ENCODE data around the gene UNG.

UNG gene

DNA sequence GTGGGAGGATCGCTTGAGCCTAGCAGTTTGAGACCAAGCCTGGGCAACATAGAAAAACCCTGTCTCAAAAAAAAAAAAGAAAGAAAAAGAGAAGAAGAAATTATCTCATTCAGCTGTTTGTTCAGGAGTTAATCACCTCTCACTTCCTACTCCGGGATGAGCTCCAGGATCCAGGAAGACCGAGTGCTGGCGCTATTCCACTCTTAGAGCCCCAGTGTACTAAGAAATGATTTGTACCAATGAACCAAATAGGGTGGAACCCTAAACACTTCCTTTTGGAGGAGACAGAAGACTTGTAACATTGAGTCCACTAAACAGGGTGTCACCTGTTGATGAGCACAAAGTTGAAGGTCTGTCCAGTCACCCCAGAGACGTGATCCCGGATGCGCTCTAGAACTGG lies 7.7 kb upstream of the UNG start:
- DNase-seq (ENCODE audit: low read depth): no peak

DNA sequence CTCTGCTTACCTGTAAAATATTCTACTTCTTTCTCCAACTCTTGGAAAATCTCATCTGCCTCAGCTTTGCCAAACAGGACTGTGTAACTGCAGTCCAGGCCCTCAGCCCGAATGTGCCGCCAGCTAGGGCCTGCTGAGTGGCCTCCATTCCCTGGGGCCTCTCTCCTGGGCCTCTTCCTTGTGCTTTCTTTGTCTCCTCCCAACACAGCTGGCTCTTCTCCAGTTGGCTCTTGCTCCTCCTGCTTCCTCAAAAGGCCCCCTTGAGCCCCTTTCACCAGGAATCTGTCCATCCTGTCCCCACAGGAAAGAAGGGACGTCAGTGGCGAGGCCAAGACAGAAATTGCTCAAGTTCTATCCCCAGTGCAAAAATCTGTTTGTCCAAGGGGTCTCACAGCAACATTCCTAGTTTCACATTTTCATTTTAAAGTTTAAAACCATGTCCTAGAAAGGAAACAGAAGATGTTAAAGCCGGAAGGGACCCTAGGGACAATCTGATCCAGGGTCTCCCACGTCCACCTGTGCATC lies 4.8 kb upstream of the UNG start:
- DNase-seq (ENCODE audit: low read depth): no peak

- peak; percentile 87 for DNase-seq (ENCODE audit: low read depth)
Measured at GRCh38 chr12:109093022-109093918, 4.1 kb upstream of the UNG start, which contains the start of gene ALKBH2. Gene ALKBH2, minus strand, starts transcription at chr12:109093472. Its CDS starts 686 bp downstream, at chr12:109092786.

DNA sequence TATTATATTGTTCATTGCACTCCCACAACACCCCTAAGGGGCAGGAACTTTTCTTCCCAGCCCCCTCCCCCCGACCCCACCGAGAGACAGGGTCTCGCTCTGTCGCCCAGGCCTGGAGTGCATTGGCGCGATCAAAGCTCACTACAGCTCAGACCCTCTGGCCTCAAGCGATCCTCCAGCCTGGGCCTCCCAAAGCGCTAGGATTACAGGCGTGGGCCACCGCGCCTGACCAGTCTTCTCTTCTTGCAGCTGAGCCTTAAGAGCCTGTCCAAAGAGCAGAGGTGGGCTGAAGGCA lies 310 bp upstream of the UNG start:
- DNase-seq (ENCODE audit: low read depth): no peak

DNA sequence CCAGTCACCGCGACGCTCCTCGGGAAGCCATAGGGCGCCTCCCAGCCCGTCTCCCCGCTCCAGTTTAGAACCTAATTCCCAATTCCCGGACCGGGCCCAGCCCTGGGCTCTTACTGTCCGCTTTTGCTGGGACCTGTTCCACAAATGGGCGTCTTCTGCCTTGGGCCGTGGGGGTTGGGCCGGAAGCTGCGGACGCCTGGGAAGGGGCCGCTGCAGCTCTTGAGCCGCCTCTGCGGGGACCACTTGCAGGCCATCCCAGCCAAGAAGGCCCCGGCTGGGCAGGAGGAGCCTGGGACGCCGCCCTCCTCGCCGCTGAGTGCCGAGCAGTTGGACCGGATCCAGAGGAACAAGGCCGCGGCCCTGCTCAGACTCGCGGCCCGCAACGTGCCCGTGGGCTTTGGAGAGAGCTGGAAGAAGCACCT lies 797 bp downstream of the UNG start:
- DNase-seq (ENCODE audit: low read depth): peak; percentile 68

DNA sequence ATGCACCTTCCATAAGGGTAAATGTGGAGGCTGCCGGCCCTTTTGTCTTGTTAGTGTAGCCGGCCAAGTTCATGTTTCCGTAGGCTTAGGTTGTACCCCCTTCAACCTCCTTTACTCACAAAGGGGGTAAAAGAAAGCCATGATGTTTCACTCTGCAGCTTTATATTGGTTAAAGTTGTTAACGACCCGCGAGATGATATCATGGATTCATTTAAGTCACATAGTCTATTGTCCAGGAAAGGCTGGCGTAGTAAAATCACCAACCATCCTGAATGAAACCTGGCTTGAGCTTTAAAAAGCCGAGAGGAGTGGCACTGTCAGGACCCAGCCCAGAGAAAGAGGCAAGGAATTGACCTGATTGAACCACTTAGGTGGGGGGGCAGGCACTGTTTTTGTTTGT lies 1.3 kb downstream of the UNG start:
- DNase-seq (ENCODE audit: low read depth): no peak

DNA sequence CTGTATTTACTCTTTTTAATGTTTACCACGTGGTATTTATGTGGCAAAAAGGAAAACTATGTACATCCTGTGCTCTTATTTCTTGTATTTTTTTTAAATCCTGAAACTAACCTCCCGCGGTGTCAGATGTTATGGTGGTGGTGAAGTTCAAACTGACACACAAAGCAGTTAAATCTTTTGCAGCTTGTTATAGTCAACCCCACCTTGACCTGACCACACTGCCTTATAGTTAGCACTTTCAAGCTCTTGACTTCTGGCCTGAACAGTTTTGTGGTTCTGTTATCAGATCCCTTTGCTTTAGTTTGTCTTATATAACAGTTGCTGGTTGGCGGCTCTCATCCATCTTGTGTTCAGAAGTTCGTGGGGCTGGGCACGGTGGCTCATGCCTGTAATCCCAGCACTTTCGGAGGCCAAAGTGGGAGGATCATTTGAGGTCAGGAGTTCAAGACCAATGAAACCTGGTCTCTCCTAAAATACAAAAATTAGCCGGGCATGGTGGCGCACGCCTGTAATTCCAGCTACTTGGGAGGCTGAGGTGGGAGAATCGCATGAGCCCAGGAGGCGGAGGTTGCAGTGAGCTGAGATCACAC lies 2.1 kb downstream of the UNG start:
- DNase-seq (ENCODE audit: low read depth): no peak

DNA sequence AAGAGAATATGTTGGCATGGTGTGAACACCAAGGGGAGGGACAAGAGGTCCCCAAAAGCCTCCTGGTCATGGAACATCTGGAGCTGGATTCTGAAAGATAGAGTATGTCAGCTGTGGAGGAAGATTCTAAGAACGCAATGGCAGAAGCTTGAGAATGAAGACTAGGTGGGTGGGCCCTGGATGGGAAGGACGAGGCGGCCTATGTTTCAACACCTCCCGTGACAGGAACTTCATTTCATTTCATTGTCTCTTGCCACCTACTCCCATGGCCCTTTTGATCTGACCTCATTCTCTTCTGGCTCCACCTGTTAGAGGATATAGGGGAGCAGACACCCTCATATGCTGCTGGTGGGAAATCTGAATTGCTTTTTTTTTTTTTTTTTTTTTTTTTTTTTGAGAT lies 3.3 kb downstream of the UNG start:
- no peak for DNase-seq (ENCODE audit: low read depth)

- no peak for DNase-seq (ENCODE audit: low read depth)
Measured at GRCh38 chr12:109102491-109102890, 5.1 kb downstream of the UNG start.

DNA sequence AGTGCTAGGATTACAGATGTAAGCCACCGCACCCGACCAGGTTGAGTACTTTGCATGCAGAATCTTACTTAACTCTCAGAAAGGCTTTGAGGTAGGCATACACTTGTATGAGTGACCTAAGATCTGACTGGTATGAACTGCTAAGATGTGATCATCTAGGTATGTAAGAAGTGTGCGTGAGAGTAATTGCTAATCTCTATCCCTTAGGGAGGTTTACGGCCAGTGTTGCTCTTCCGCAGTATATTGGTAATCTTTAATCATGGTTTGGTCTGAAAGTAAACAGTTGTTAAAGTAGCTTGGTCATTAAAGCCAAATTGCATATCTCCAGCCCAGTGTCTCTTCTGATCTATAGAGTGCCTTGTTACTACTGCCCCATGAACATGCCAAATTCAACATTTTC lies 7.8 kb downstream of the UNG start:
- no peak for DNase-seq (ENCODE audit: low read depth)

DNA sequence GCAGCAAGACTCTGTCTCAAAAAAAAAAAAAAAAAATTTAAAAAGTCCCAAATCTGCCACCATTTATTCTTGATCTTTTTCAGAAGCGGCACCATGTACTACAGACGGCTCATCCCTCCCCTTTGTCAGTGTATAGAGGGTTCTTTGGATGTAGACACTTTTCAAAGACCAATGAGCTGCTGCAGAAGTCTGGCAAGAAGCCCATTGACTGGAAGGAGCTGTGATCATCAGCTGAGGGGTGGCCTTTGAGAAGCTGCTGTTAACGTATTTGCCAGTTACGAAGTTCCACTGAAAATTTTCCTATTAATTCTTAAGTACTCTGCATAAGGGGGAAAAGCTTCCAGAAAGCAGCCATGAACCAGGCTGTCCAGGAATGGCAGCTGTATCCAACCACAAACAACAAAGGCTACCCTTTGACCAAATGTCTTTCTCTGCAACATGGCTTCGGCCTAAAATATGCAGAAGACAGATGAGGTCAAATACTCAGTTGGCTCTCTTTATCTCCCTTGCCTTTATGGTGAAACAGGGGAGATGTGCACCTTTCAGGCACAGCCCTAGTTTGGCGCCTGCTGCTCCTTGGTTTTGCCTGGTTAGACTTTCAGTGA lies 12.5 kb downstream of the UNG start:
- no peak for DNase-seq (ENCODE audit: low read depth)

DNA sequence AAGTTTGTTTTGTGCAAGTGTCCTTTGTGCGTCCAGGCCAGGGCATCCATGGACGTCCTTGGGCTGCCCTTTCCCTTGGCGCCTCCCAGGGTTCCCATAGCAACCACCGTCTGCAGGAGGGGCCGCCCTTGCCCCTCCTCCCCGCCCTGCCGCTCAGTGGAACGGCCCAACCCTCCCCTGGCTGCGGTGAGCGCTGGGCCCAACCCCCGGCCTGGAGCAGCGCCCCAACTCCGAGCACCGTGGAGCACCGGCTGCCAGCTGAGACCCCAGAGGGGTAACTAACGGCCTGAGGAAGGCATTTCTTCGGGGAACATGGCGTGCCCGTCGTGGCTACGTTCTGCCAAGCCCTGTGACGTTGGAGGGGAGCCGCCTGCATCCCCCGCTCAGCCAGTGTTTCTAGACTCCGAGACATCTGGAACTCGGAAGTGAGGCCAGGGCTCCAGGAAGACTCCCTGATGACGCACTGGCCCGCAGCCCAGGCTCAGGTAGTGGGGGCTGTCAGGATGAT lies 13.6 kb downstream of the UNG start:
- DNase-seq (ENCODE audit: low read depth): peak; percentile 88

- DNase-seq (ENCODE audit: low read depth): no peak
Measured at GRCh38 chr12:109112720-109113465, 15.5 kb downstream of the UNG start.

GRCh38 chr12:109113661-109114321 lies 16.4 kb downstream of the UNG start:
- no peak for DNase-seq (ENCODE audit: low read depth)

- no peak for DNase-seq (ENCODE audit: low read depth)
Measured at GRCh38 chr12:109114644-109115043, 17.2 kb downstream of the UNG start.

DNA sequence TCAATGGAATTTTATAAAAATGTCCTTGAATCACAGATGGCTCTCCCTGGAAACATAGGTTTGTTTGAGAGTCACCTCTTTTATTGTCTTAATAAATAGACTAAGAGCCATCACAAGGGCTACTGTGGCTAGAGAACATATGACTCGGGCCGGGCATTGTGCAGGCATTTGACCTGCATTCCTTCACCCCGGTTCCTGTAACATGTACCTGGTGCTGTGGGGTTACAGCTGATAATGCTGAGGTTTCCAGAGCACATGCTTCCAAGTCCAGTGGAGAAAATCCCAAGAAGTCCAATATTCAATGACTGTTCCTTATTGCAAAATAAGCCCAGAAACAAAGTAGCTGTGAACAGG lies 18.0 kb downstream of the UNG start:
- DNase-seq (ENCODE audit: low read depth): no peak

- peak; percentile 73 for DNase-seq (ENCODE audit: low read depth)
Measured at GRCh38 chr12:109115758-109116610, 18.6 kb downstream of the UNG start, which contains the start of gene ACACB. Gene ACACB, plus strand, starts transcription at chr12:109116587. Its CDS starts 22,819 bp downstream, at chr12:109139406.

DNA sequence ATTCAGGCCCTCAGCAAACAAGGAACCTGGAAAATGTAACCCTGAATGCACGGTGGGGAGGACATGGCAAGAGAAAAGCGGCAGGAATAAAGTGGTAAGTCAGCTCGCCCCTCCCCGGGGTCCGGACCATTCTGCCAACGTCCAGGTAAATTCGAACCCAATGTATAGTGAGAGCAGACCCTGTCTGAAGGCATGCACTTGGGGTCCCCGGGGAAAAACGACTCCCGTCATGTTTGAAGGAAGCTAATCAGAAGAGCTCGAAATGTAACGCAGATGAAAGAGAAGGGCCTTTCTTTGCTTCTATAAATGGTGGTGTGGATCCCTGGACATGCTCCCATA lies 19.2 kb downstream of the UNG start:
- DNase-seq (ENCODE audit: low read depth): no peak

DNA sequence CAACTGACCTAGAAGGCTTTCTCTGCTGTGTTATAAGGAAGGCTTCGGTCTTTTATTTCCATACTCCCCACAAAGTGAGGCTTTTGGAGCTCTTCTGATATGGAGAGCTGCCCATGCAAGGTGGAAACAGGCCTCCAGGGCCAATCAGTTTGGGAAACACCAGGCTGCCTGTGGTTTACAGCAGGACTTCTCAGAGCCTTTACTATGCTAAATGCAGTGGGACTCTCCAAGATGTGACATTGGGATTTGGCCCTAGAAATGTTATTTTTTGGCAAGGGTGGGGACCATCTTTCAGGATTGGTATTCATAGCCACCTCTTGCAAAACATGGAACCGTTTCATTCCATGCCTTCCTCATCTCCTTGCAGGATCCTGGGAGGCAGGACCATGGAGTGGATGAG lies 22.7 kb downstream of the UNG start:
- DNase-seq (ENCODE audit: low read depth): no peak

DNA sequence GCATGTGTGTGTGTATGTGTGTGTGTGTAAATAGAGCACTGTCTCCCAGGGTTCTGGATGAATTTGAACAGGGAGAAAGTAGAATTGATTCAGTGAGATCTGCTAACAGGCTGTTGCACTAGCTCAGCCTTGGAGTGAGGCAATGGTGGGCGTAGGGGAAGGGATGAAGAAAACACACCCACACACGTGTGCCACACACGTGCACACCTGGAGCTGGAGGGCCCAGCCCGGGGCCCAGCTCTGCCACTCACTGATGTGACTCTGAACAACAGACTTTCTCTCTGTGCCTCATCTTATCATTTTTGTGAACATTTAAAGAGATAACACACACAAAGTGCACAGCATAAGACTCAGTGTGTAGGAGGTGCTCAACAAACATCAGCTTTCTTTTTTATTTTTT lies 23.2 kb downstream of the UNG start:
- DNase-seq (ENCODE audit: low read depth): no peak
